ENCODE measurements around the gene SLC25A25. TPM values are rescaled to one million over a fixed set of nuclear protein-coding genes. Genes with fewer than 3 reads are reported as not detected.
A peak's percentile ranks its signal among the peaks of the same experiment; 100 is the strongest.
"Not testable (repeated sequence)": the region's sequence is repeated elsewhere in the genome, so short reads cannot be mapped to it uniquely, and the experiment has no call there.

The SLC25A25 gene
- total RNA-seq, 2 donors from 2014 or later: 20.5 to 26.2 TPM

DNA sequence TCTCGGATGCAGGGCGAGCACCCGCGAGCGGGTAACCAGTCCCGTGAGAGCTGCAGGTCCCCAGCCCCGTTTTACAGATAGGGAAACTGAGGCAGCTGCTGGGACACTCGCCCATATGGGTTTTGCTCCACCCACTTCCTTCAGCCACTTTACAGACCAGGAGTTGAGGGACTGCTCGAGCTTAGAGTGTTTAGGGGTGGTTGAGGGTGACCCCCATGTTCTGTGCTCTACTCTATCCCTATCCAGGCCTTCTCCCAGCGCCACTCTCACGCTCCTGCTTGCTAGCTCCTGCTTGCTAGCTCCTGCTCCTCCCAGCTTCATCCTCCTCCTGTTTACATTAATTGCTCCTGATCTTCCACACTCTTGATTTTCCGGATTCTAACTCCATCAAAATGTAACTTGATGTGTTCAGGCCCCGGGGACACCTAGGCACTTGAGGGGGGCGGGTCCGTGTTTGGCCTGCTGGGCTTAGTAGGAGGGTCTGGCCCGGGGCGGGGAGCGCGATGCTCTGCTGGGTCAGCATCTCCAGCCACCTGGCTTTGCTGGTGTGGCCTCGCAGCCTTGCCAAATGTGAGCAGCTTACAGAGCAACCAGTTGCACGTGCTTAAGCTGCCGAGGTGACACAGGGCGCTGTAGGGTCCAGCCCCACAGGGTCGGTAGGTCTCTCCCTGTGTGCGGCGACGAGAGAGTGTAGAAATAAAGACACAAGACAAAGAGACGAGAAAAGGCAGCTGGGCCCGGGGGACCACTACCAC is 61.0 kb downstream of the SLC25A25 start:
- DNase-seq: peak in 1 of 2 donors; percentile 35
- ATAC-seq: no peak
- intact Hi-C loops (cut with DNase I, micrococcal nuclease): no loop called here

DNA sequence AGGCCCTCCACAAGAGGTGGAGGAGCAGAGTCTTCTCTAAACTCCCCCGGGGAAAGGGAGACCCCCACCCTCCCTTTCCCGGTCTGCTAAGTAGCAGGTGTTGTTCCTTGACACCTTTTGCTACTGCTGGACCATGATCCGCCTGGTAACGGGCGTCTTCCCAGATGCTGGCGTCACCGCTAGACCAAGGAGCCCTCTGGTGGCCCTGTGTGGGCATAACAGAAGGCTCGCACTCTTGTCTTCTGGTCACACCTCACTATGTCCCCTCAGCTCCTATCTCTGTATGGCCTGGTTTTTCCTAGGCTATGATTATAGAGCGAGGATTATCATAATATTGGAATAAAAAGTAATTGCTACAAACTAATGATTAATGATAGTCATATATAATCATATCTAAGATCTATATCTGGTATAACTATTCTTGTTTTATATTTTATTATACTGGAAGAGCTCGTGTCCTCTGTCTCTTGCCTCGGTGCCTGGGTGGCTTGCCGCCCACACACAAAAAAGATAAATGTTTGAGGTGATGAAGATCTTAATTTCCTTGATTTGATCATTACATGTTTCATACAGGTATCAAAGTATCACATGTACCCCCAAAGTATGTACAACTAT is 62.1 kb downstream of the SLC25A25 start:
- peak; percentile 55 to 71 for DNase-seq
- ATAC-seq; intact Hi-C loops (cut with DNase I, micrococcal nuclease): not testable (repeated sequence)

DNA sequence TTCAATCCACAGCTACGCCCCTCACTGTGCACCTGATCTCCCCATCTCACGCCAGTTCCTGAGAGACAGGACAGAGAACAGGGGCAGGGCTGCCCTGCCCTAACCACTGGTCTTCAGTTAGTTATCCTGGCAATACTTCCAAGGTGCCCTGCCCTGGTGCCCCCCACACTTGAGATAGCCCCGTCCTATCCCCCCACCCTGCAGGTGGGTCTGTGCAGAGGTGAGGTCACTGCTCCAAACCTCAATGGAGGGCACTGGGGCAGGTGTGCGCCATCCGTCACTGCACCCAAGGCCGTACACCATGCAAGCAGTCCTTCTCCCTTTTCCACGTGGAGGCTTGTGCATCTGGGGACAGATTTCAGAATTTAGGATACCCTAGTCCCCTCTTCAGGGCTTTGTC is 62.6 kb downstream of the SLC25A25 start:
- intact Hi-C loops (cut with DNase I, micrococcal nuclease); ATAC-seq: not testable (repeated sequence)
- peak; percentile 8 to 23 for DNase-seq

DNA sequence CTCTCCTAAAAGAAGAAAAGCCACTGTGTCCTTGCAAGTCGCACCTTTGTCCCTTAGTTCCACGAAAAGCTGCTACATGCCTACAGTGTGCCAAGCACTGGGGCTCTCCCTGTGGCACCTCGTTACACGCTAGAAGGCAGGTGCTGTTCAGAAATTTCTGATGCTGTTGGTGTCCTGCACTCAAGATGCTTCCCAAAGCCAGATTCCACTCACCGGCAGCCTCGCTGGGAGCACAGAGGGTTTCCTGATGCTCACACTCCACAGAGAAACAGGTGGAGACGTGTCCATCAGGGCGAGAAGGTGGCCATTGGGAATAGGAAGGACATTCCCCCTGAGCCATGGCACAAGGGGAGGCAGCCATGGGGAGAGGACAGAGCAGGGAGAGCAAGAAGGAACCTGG is 63.3 kb downstream of the SLC25A25 start:
- ATAC-seq; intact Hi-C loops (cut with DNase I, micrococcal nuclease): not testable (repeated sequence)
- DNase-seq: peak; percentile 2 to 22

DNA sequence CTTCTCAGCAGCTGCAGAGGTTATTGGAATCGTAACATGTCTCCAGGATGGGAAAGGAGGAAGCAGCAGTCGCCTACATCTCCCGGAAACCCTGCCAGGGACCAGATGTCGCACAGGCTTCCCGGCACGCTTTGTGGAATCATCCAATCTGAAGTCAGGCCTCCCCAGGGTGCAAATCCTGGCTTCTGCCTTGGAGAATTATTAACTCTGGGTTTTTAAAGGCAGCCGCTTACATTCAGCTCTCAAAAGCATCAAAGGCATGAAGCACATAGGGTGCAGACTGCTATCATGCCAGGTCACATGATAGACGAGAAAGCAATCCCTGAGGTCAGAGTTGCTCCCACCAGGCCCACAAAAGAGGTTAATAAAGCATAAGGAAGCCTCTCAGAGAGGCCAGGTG is 64.1 kb downstream of the SLC25A25 start:
- ATAC-seq; intact Hi-C loops (cut with DNase I, micrococcal nuclease): not testable (repeated sequence)
- DNase-seq: peak; percentile 32 to 42

DNA sequence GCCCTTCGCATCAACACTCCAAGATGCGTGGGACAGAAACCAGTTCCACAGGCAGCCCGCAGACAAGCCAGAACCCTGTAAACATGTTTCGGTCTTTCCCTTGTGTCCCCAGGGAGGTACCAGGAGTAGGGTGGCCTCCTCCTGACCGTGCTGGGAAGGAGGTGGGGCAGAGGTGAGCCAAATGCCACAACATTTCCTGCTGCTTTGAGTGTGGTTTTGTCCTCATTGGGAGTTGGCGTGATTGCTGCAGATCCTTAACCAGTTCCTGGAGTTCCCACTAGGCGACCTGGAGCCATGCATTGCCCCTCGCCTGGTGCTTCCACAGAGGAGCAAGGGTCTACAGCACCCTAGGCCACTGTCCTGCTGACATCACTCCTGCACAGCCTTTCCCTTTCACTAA is 67.5 kb downstream of the SLC25A25 start:
- intact Hi-C loops (cut with DNase I, micrococcal nuclease); ATAC-seq: not testable (repeated sequence)
- DNase-seq: peak in 1 of 2 donors; percentile 21

DNA sequence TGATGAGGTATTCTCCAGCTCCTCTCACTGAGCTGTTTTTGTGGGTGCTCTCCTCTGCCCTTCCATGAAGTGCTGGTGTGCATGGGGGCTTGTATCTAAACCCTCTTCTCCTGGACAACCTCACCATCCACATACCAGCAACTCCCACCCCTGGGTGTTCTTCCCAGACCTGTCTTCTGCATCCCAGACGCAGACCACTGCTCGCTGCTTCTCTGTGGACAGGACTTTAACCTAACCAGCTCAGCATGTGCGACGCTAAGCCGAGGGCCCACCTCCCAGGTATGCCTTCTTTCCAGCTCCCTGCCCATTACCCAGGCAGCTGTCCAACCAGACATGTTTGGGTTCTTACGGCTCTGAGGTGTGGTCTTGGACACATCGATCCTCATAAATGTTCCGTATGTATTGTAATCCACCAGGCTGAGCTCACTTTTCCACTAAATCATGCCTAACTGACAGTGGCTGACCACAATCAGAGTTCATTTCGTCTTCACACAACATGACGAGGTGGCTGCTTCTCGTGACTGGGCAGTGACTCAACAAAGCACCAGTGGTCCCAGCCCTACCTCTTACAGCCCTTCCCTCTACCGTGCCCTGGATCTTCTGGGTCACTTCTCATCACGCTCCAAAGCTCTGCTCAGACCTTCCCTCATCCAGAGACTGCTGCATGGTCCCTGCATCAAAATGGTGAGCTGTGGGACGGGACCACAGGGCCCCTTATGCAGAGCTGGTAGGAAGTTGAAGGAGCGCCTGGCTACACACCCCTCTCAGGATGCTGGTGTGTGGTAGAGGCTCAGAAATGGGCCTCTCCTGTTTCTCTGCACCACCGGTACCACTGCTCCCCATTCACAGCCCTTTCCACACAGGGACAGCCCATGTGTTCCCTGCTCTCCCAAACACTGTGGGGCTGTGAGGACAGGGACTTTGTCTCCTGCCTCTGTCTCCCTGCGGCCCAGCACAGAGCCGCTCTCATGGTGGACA is 69.1 kb downstream of the SLC25A25 start:
- peak in 1 of 2 donors; percentile 10 for DNase-seq
- intact Hi-C loops (cut with DNase I, micrococcal nuclease): no loop called here
- no peak for ATAC-seq

DNA sequence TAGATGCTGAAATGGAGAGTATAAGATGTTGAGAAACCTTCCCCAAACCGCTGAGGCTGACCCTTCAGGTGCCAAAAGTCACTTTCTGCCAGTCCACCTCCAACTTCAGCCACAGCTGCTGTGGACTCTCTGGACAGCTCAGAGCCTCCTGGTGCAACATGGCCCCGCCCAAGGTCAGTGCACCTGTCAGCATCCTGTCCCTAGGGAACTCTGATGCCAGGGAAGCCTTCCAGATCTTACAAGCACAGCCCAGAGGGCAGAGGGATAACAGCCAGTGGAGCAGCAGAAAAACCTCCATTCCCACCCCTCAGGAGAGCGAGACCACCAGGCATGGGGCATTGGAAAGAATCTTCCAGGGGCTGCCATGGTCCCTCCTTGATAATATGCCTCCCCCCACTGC is 70.0 kb downstream of the SLC25A25 start:
- intact Hi-C loops (cut with DNase I, micrococcal nuclease): no loop called here
- ATAC-seq (peak; percentile 36), DNase-seq (peak in 1 of 2 donors; percentile 20)

DNA sequence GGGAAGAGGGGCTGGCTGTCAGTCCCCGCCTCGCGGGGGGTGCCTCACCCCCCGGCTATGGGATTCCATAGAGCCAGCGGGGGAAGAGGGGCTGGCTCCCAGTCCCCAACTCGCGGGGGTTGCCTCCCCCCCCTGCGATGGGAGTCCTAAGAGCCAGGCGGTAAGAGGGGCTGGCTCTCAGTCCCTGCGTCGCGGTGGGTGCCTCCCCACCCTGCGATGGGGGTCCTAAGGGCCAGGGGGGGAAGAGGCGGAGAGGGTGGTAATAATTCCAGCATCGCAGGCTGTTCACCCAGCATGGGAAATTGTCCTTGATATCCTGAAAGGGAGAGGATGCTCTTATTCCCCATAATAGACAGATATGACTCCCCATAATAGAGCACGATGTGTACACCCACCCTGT is 71.6 kb downstream of the SLC25A25 start:
- ATAC-seq (no peak), DNase-seq (no peak)
- intact Hi-C loops (cut with DNase I, micrococcal nuclease): no loop called here

DNA sequence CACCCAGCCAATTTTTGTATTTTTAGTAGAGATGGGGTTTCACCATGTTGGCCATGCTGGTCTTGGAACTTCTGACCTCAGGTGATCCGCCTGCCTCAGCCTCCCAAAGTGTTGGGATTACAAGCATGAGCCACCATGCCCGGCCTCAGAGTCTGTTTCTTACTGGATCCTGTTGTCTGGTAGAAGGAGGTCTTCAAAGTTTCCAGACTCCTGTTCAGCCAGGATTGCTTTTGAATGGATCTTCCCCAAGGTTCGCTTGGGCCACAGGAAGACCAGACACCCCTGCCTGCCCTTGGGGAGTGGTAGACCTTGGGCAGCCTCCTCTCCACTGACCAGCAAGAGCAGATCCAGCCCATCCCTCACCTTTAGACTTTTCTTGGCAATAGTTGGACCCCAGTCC is 73.6 kb downstream of the SLC25A25 start:
- peak in 1 of 2 donors; percentile 13 for DNase-seq
- intact Hi-C loops (cut with DNase I, micrococcal nuclease): no loop called here
- no peak for ATAC-seq

DNA sequence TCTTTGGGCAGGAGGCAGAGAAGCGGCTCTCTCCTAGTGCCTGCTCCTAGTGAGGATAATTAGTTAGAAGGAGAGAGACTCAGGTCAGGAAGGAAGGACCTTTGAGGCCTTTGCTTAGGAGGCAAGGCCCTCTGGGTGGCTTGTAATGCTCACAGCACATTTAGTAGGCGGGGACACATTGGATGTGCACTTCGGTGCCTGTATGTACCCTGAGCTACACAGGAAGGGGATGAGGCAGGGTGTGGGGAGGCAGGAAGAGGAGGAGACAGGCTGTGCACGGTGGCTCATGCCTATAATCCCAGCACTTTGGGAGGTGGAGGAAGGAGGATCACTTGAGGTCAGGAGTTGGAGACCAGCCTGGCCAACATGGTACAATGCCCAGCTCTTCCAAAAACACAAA is 74.0 kb downstream of the SLC25A25 start:
- intact Hi-C loops (cut with DNase I, micrococcal nuclease): no loop called here
- ATAC-seq (peak; percentile 27), DNase-seq (peak in 1 of 2 donors; percentile 27)

DNA sequence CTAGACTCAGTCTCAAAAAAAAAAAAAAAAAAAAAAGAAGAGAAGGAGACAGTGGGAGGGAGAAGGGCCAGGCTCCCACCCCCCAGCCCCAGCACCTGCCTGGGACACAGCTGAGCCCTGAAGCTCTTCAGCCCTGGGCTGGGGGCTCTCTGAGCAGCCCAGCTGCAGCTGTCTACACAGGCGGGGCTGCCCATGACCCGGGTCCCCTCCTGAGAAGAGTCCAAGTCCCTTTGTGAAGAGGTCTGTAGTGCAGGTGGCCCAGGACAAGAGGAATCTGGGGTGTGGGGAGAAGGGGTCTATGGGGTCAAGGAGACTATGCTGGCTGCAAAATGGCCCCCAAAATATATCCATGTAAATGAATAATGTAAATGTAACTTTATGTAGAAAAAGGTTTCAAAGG is 74.6 kb downstream of the SLC25A25 start:
- DNase-seq: peak in 1 of 2 donors; percentile 20
- intact Hi-C loops (cut with DNase I, micrococcal nuclease): no loop called here
- no peak for ATAC-seq

DNA sequence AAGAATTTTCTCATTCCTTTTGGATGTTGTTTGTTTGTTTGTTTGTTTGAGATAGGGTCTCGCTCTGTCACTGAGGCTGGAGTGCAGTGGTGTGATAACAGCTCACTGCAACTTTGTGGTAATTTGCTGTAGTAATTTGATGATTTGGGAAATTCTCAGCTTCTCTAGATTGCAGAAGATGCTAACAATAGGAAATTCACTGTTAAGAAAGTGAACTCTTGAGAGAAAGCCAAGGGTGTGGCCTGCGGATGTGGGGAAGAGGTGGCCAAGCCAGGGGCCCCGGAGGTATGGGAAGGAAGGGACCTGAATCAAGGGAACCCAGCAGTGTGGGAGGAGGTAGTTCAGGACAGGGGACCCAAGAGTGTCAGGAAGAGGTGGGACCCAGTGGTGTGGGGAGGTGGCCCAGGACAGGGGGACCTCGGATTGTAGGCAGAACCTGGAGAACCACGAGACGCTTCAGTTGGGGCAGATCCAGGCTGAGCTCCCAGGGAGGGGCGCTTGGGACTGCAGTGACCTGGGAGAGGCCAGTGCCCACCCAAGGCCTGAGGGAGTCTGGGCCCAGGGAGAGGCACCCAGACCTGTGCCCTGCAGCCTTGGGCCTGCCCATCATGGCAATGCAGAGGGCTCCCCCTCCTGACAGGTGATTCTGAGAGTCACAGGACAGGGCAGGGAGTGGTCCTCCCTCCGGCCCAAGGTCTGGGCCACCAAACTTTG is 75.7 kb downstream of the SLC25A25 start:
- intact Hi-C loops (cut with DNase I, micrococcal nuclease): no loop called here
- peak in 1 of 2 donors; percentile 45 for DNase-seq
- peak; percentile 73 for ATAC-seq

DNA sequence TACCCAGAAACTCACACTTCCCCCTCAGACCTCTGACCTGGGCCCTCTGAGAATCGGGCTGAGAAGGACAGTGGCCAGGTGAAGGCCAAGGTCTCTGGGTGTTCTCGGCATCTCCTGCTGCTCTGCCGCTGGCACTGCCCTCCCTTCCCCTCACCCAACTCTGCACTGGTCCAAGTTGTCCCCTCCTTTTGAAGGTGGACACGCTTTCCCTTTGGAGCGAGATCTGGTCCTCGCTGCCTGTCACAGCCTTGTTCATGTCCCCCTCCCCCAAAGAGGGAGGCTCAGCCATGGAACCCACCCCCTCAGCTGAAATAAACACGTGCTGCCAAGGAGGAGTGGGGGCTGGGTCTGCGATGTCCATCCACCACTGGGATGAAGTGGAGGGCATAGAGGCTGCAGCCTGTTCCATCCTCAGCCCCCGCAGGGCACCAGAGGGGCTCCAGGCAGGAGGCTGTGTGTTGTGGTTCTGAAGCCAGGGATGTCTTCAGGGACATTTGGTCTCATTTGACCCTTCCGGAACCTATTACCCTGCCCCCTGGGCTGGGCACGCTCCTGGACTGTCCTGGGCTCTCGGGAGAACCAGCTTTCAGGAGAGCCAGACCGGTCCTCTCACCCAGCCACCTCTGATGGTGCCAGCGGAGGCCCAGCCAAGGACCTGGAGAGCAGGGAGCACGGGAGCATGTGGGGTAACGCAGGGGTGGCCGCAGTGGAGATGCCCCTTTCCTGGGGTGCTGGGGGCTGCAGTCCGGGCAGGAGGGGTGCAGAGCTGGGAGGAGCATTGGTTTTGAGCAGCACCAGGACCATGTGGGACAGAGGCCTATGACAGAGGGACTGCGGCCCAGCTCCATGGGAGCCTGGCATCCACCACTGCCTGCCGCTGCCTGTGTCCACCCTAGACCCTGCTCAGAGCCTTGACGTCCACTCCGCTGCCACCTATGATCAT is 76.5 kb downstream of the SLC25A25 start:
- intact Hi-C loops (cut with DNase I, micrococcal nuclease): no loop called here
- DNase-seq: peak in 1 of 2 donors; percentile 26
- no peak for ATAC-seq

DNA sequence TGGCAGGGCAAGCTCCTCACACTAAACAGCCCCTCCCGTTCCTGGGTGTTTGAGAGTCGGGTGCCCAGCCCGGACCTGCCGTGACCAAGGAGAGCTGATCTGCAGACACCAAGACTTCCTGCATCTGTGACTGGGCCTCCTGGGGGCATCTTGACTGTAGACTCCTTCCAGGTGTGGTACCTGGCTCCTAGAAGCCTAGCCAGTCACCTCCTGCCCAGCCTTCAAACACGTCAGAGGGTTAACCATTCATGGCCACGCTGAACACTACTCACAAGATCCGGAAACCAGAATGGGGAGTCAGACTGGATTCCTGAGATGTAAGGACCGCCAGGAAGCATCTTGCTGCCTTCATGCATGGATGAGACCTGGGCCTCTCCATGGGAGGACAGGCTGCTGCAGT is 77.5 kb downstream of the SLC25A25 start:
- no peak for ATAC-seq
- intact Hi-C loops (cut with DNase I, micrococcal nuclease): no loop called here
- DNase-seq: peak; percentile 3 to 22

DNA sequence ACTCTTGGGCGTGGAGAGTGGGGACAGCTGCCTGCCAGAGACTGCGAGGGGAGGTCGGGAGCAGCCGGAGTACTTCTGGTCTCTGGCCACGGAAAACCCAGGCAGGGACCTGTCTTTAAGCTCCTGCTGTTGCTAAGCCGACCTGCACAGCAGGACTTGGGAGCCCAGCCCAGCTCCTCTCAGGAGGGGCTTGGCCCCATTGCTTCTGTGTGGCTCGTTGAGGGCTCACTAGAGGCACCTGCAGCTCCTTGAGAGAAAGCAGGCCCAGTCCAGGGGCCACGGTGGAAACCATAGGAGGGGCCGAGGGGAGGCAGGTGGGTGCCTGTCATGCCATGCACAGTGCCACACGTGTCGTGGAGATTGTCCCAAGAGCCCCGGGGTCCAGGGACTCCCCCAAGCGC is 77.9 kb downstream of the SLC25A25 start:
- ATAC-seq (no peak), DNase-seq (peak; percentile 3 to 30)
- intact Hi-C loops (cut with DNase I, micrococcal nuclease): no loop called here

DNA sequence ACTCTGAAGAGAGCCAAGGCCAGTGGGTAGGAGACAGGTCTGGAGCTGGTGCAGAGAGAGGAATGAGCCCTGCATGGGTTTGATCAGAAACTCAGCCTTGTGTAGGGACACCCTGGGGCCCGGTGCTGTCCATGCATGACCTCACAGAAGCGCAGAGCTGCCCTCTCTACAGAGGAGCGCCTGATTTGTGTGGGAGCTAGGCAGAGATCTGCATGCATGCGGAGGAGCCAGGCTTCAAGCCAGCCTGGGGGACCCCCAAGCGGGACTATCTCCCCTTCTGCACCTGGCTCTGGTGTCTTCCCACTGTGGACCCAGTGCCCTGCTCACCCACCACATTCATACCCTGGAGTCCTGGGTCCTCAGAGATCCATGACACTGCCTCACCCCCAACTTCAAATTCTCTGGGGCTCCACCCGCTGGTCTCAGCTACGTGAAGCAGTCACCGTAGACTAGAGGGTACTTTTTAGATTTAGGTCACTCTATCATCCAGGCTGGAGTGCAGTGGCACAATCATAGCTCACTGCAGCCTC is 78.6 kb downstream of the SLC25A25 start:
- DNase-seq (peak; percentile 1 to 22), ATAC-seq (no peak)
- intact Hi-C loops (cut with DNase I, micrococcal nuclease): no loop called here
